GM12874 (cell line): ENCODE measurements around the gene CHRNE.

Experiments
- CTCF ChIP-seq: IDR thresholded peaks from 2 replicates; pipeline ENCODE4 v1.5.1; 2011; ENCODE audit warnings: low read depth, mild to moderate bottlenecking, control low read depth, low read length, moderate library complexity; ENCODE audit not compliant: insufficient read depth

Gene CHRNE

GRCh38 chr17:4944163-4944553 is 41.3 kb upstream of the CHRNE start:
- no peak for TF ChIP-seq CTCF

GRCh38 chr17:4942760-4943508 is 40.0 kb upstream of the CHRNE start:
- no peak for TF ChIP-seq CTCF

- TF ChIP-seq CTCF, result no peak
Measured at GRCh38 chr17:4941319-4941610, 38.4 kb upstream of the CHRNE start.

- TF ChIP-seq CTCF, result no peak
Measured at GRCh38 chr17:4940555-4941318, 37.8 kb upstream of the CHRNE start.

GRCh38 chr17:4939796-4940554 is 37.1 kb upstream of the CHRNE start, which contains the start of the genes RNF167 and SLC25A11:
Gene RNF167 (plus strand): TSS chr17:4940268. CDS start chr17:4940910, 642 bp downstream.
Gene SLC25A11 (minus strand): TSS chr17:4940046. CDS start chr17:4939910, 136 bp downstream.
- no peak for TF ChIP-seq CTCF

GRCh38 chr17:4939546-4939795 is 36.6 kb upstream of the CHRNE start:
- no peak for TF ChIP-seq CTCF
